Thoracic aorta (tissue), 2 donors: Measurements from ENCODE around the gene PTPRN2. TPM values are rescaled to one million over a fixed set of nuclear protein-coding genes. Genes with fewer than 3 reads are reported as not detected.

Experiments
- ATAC-seq: fragments of 150-250 bp; one replicate; pipeline ENCODE4 v1.8.0; 2017; ENCODE audit warnings: low read depth; ENCODE audit not compliant: insufficient number of reproducible peaks, low FRiP score
- DNase-seq: peaks from one replicate; pipeline ENCODE4 v3.0.0-alpha.2; 2020; ENCODE audit warnings: low spot score
- H3K27ac ChIP-seq, 2 donors: fragments of 200-600 bp; sonication (generic); 1 replicate in 1 of 2; 2 replicates in 1 of 2; pipeline ENCODE4 v1.5.1; 2016; ENCODE audit warnings: mild to moderate bottlenecking in 2 of 2, moderate library complexity in 2 of 2
- H3K27me3 ChIP-seq: fragments of 200-600 bp; sonication (generic); replicated peaks from 2 replicates; pipeline ENCODE4 v1.6.0; 2016; ENCODE audit warnings: mild to moderate bottlenecking; ENCODE audit not compliant: insufficient read depth
- H3K36me3 ChIP-seq: fragments of 200-600 bp; sonication (generic); one replicate; pipeline ENCODE4 v1.5.1; 2016
- H3K4me1 ChIP-seq, 2 donors: fragments of 200-600 bp; sonication (generic); 1 replicate in 1 of 2; 2 replicates in 1 of 2; pipeline versions ENCODE4 v1.5.1 to v1.6.0; 2016; ENCODE audit warnings: low read depth in 2 of 2, mild to moderate bottlenecking in 1 of 2; ENCODE audit not compliant: control insufficient read depth in 1 of 2
- H3K4me3 ChIP-seq: fragments of 200-600 bp; sonication (generic); 2 replicates; pipeline ENCODE4 v1.5.1; 2016; ENCODE audit warnings: mild to moderate bottlenecking
- H3K9me3 ChIP-seq: fragments of 200-600 bp; sonication (generic); 2 replicates; pipeline ENCODE4 v1.5.1; 2016
- CTCF ChIP-seq: fragments of 200-600 bp; sonication (generic); IDR thresholded peaks from one replicate; pipeline ENCODE4 v1.5.1; 2019; ENCODE audit warnings: antibody characterized with exemption
- total RNA-seq, 2 donors: library from RNA; depleted of rRNA; stranded (reverse); fragments of >200 nt; gene quantifications; one replicate each; pipeline versions ENCODE4 v1.1.0 to v1.2.3, GENCODE V29; 2016

PTPRN2 gene
- total RNA-seq, 2 donors from 2014 or later, result 2.2 to 3.1 TPM

GRCh38 chr7:157690833-157691585, 896.6 kb downstream of the PTPRN2 start:
- DNase-seq (no peak), ATAC-seq (no peak)
- Histone ChIP-seq H3K4me1 (peaks cover 0 to 28% of the 10 kb centered on the region in 2 donors), H3K27ac (no peak overlapping the region), H3K9me3 (no peaks in the 10 kb centered on the region), H3K27me3 (no peaks in the 10 kb centered on the region), H3K36me3 (no peaks in the 10 kb centered on the region), H3K4me3 (peak overlapping the region; percentile 43)
- no peak for TF ChIP-seq CTCF

GRCh38 chr7:157690058-157690832, 897.4 kb downstream of the PTPRN2 start:
- DNase-seq (no peak), ATAC-seq (no peak)
- H3K27ac ChIP-seq, result no peak overlapping the region
- no peaks in the 10 kb centered on the region for H3K27me3 ChIP-seq
- no peak for TF ChIP-seq CTCF
- H3K4me3 ChIP-seq, result peak overlapping the region; percentile 53
- peaks cover 0 to 28% of the 10 kb centered on the region in 2 donors for H3K4me1 ChIP-seq
- H3K9me3 ChIP-seq, result no peaks in the 10 kb centered on the region
- H3K36me3 ChIP-seq, result no peaks in the 10 kb centered on the region

GRCh38 chr7:157689269-157690057, 898.2 kb downstream of the PTPRN2 start:
- H3K27me3 ChIP-seq, result no peaks in the 10 kb centered on the region
- ATAC-seq (no peak), DNase-seq (no peak)

GRCh38 chr7:157688533-157689268, 898.9 kb downstream of the PTPRN2 start:
- ATAC-seq (no peak), DNase-seq (no peak)
- Histone ChIP-seq H3K4me1 (peaks cover 0 to 28% of the 10 kb centered on the region in 2 donors), H3K27me3 (peaks cover 3% of the 10 kb centered on the region), H3K36me3 (no peaks in the 10 kb centered on the region), H3K27ac (no peak overlapping the region), H3K4me3 (no peak overlapping the region), H3K9me3 (no peaks in the 10 kb centered on the region)
- TF ChIP-seq CTCF, result no peak

More at GRCh38 chr7:157689269-157690057, 898.2 kb downstream of the PTPRN2 start:
- H3K4me3 ChIP-seq, result peak overlapping the region; percentile 53
- no peaks in the 10 kb centered on the region for H3K36me3 ChIP-seq
- TF ChIP-seq CTCF, result no peak
- H3K4me1 ChIP-seq, result peaks cover 0 to 28% of the 10 kb centered on the region in 2 donors
- no peaks in the 10 kb centered on the region for H3K9me3 ChIP-seq
- no peak overlapping the region for H3K27ac ChIP-seq
